Karpas-422 (cell line): ENCODE data around the gene SPINK2. TPM values are rescaled to one million over a fixed set of nuclear protein-coding genes. Genes with fewer than 3 reads are reported as not detected.

ENCODE experiments used
- DNase-seq: peaks from one replicate; pipeline ENCODE4 v3.0.0-alpha.2; 2015
- H2AFZ ChIP-seq: fragments of 200-600 bp; sonication (generic); 2 replicates; pipeline ENCODE4 v1.6.1; 2014; ENCODE audit warnings: antibody characterized with exemption, low read length, mixed read lengths
- H3K27ac ChIP-seq: fragments of 200-600 bp; sonication (generic); 2 replicates; pipeline ENCODE4 v1.5.1; 2014; ENCODE audit warnings: mild to moderate bottlenecking, low read length, moderate library complexity
- H3K27me3 ChIP-seq: fragments of 200-600 bp; sonication (generic); 2 replicates; pipeline ENCODE4 v1.6.1; 2014; ENCODE audit warnings: low read length, mixed read lengths
- H3K36me3 ChIP-seq: fragments of 200-600 bp; sonication (generic); 2 replicates; pipeline ENCODE4 v1.6.1; 2014; ENCODE audit warnings: low read length, mixed read lengths; ENCODE audit not compliant: insufficient read depth
- H3K4me1 ChIP-seq: fragments of 200-600 bp; sonication (generic); 2 replicates; pipeline ENCODE4 v1.6.1; 2014; ENCODE audit warnings: mild to moderate bottlenecking, low read length, mixed read lengths
- H3K4me2 ChIP-seq: fragments of 200-600 bp; sonication (generic); 2 replicates; pipeline ENCODE4 v1.6.1; 2014; ENCODE audit warnings: low read length, low read depth, mild to moderate bottlenecking; ENCODE audit not compliant: poor library complexity, severe bottlenecking
- H3K4me3 ChIP-seq: fragments of 200-600 bp; sonication (generic); 2 replicates; pipeline ENCODE4 v1.5.1; 2014; ENCODE audit warnings: mild to moderate bottlenecking, antibody characterized with exemption, low read length, mixed read lengths
- H3K79me2 ChIP-seq: fragments of 200-600 bp; sonication (generic); 2 replicates; pipeline ENCODE4 v1.6.1; 2014; ENCODE audit warnings: mild to moderate bottlenecking, low read length, mixed read lengths
- H3K9ac ChIP-seq: fragments of 200-600 bp; sonication (generic); 2 replicates; pipeline ENCODE4 v1.6.0; 2014; ENCODE audit warnings: low read length
- H3K9me2 ChIP-seq: fragments of 200-600 bp; sonication (generic), shearing (Covaris generic); replicated peaks from 2 replicates; pipeline ENCODE4 v1.6.0; 2014; ENCODE audit warnings: mild to moderate bottlenecking, low read length, moderate library complexity; ENCODE audit not compliant: insufficient read depth
- H3K9me3 ChIP-seq: fragments of 300-700, 200-600 bp; sonication (generic); 2 replicates; pipeline ENCODE4 v1.6.1; 2014; ENCODE audit warnings: low read length, mixed read lengths
- H4K20me1 ChIP-seq: fragments of 200-600 bp; sonication (generic); 2 replicates; pipeline ENCODE4 v1.6.1; 2014; ENCODE audit warnings: mild to moderate bottlenecking, antibody characterized with exemption, low read length, low read depth; ENCODE audit not compliant: insufficient read depth
- total RNA-seq: library from RNA; depleted of rRNA; stranded (reverse); fragments of >200 nt; shearing (Covaris generic); gene quantifications from 2 replicates; pipeline ENCODE4 v1.2.3, GENCODE V29; 2014; ENCODE audit warnings: low replicate concordance

SPINK2 gene
- total RNA-seq, 1 experiment from 2014 or later, result not detected

DNA sequence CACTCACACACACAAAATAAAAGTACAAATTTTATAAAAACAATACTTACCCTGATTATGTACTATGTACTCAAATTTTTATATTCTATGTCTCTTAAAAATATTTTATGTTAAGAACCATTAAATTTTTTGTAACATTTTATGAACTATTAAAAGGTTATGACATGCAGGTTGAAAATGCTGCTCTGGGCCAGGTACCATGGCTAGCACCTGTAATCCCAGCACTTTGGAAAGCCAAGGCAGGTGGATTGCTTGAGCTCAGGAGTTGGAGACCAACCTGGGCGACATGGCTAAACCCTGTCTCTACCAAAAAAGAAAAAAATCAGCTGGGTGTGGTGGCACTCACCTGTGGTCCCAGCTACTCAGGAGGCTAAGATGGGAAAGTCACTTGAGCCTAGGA is 29.4 kb upstream of the SPINK2 start:
- Histone ChIP-seq H3K27ac (no peak overlapping the region), H3K36me3 (no peaks in the 10 kb centered on the region), H4K20me1 (no peaks in the 10 kb centered on the region), H3K27me3 (no peaks in the 10 kb centered on the region), H3K4me2 (no peak overlapping the region), H3K9me2 (no peaks in the 10 kb centered on the region), H3K9me3 (no peaks in the 10 kb centered on the region), H3K4me1 (no peaks in the 10 kb centered on the region), H3K4me3 (no peak overlapping the region), H3K79me2 (no peaks in the 10 kb centered on the region), H2AFZ (no peak overlapping the region), H3K9ac (no peak overlapping the region)
- DNase-seq, result no peak

- Histone ChIP-seq H2AFZ (no peak overlapping the region), H3K27ac (no peak overlapping the region), H3K9ac (no peak overlapping the region), H3K36me3 (no peaks in the 10 kb centered on the region), H3K9me3 (no peaks in the 10 kb centered on the region), H4K20me1 (no peaks in the 10 kb centered on the region), H3K27me3 (no peaks in the 10 kb centered on the region), H3K4me1 (no peaks in the 10 kb centered on the region), H3K9me2 (no peaks in the 10 kb centered on the region), H3K4me2 (no peak overlapping the region), H3K4me3 (no peak overlapping the region), H3K79me2 (no peaks in the 10 kb centered on the region)
- DNase-seq, result no peak
Observed at GRCh38 chr4:56844802-56845580, 23.5 kb upstream of the SPINK2 start.

GRCh38 chr4:56843421-56843899 is 22.0 kb upstream of the SPINK2 start:
- Histone ChIP-seq H3K27ac (no peak overlapping the region), H3K79me2 (no peaks in the 10 kb centered on the region), H3K9me2 (no peaks in the 10 kb centered on the region), H3K4me3 (no peak overlapping the region), H3K9ac (no peak overlapping the region), H3K4me2 (no peak overlapping the region), H4K20me1 (no peaks in the 10 kb centered on the region), H3K27me3 (no peaks in the 10 kb centered on the region), H2AFZ (no peak overlapping the region), H3K36me3 (no peaks in the 10 kb centered on the region), H3K9me3 (no peaks in the 10 kb centered on the region), H3K4me1 (no peaks in the 10 kb centered on the region)
- DNase-seq, result no peak

- Histone ChIP-seq H3K27ac (no peak overlapping the region), H3K4me2 (no peak overlapping the region), H2AFZ (no peak overlapping the region), H3K27me3 (no peaks in the 10 kb centered on the region), H3K9ac (no peak overlapping the region), H3K9me2 (no peaks in the 10 kb centered on the region), H3K36me3 (no peaks in the 10 kb centered on the region), H3K79me2 (no peaks in the 10 kb centered on the region), H4K20me1 (no peaks in the 10 kb centered on the region), H3K9me3 (no peaks in the 10 kb centered on the region), H3K4me1 (no peaks in the 10 kb centered on the region), H3K4me3 (no peak overlapping the region)
- no peak for DNase-seq
Observed at GRCh38 chr4:56840559-56840958, 19.1 kb upstream of the SPINK2 start.

DNA sequence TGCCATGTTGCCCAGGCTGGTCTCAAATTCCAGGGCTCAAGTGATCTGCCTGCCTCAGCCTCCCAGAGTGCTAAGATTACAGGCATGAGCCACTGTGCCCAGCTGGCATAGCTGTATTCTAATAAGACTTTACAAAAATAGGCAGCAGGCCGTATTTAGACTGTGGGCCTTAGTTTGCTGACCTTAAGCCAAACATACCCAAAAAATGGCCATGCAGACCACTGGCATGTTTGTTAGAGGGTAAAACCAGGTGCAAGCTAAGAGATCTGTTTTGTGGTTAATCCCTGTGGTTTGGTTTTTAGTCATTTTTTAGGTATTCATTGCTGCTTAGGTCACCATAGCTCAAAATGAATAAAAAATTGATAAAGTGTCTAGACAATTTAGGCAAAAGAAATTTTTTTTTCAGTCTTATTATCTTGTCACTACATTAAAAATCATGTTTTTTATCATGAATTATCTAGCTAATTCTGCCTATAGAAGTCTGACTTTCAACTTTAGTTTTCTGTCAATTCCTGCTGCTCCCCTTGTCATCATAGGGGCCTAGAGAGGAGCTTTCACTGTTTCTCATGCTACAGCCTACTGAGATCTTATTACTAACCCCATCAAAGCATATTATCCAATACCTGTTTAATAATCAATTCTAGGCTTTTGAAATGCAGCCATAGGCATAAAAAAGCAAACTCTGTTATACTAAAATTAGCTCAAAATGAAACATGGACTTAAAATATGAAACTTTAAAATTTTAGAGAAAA is 7.5 kb upstream of the SPINK2 start:
- no peak overlapping the region for H2AFZ ChIP-seq
- no peak for DNase-seq
- H3K4me1 ChIP-seq, result no peaks in the 10 kb centered on the region
- no peaks in the 10 kb centered on the region for H3K79me2 ChIP-seq
- no peaks in the 10 kb centered on the region for H3K9me2 ChIP-seq
- H3K36me3 ChIP-seq, result no peaks in the 10 kb centered on the region
- H3K9ac ChIP-seq, result no peak overlapping the region
- H3K4me2 ChIP-seq, result no peak overlapping the region
- no peaks in the 10 kb centered on the region for H4K20me1 ChIP-seq
- no peak overlapping the region for H3K27ac ChIP-seq
- no peak overlapping the region for H3K4me3 ChIP-seq
- H3K9me3 ChIP-seq, result no peaks in the 10 kb centered on the region
- H3K27me3 ChIP-seq, result no peaks in the 10 kb centered on the region

DNA sequence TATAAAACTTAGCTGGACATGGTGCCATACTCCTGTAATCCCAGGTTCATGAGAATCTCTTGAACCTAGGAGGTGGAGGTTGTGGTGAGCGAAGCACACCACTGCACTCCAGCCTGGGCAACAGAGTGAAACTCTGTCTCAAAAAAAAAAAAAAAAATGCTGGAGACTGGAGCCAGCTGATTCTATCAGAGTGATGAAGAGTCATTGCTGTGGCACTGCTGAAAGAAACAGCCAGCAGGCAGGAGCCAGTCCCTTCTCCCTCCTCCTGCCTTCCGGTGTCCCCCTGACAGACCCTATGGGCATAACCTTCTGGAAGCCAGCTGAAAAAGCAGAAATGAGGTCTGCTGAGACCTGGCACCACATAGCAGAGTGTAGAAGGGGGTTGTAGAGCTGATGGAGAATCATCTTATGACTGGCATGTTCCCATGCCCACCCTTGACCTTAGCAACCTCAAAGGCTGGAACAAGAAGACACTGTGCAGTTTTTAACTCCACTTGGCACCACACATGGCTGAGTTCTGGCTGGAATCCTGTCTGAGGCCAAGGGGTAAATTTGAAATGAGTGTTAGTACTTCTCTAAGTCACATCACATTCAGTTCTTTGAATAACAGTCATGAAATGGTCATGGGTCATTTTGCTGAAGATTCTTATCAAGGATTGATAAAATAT is 2.6 kb upstream of the SPINK2 start:
- H3K27me3 ChIP-seq, result no peaks in the 10 kb centered on the region
- H3K27ac ChIP-seq, result no peak overlapping the region
- H3K4me2 ChIP-seq, result no peak overlapping the region
- H2AFZ ChIP-seq, result no peak overlapping the region
- H3K36me3 ChIP-seq, result no peaks in the 10 kb centered on the region
- H3K4me1 ChIP-seq, result peaks cover 3% of the 10 kb centered on the region; the same call in 1 of the 2 replicates
- no peak overlapping the region for H3K9ac ChIP-seq
- H3K4me3 ChIP-seq, result no peak overlapping the region
- H3K9me2 ChIP-seq, result no peaks in the 10 kb centered on the region
- no peaks in the 10 kb centered on the region for H3K79me2 ChIP-seq
- no peaks in the 10 kb centered on the region for H3K9me3 ChIP-seq
- no peak for DNase-seq
- H4K20me1 ChIP-seq, result no peaks in the 10 kb centered on the region

- H3K27ac ChIP-seq, result no peak overlapping the region
- DNase-seq, result no peak
- H2AFZ ChIP-seq, result no peak overlapping the region
- no peaks in the 10 kb centered on the region for H3K27me3 ChIP-seq
- H3K4me1 ChIP-seq, result peaks cover 3% of the 10 kb centered on the region; the same call in 1 of the 2 replicates
- H3K4me3 ChIP-seq, result no peak overlapping the region
- no peaks in the 10 kb centered on the region for H3K36me3 ChIP-seq
- no peak overlapping the region for H3K4me2 ChIP-seq
- no peak overlapping the region for H3K9ac ChIP-seq
- H3K9me3 ChIP-seq, result no peaks in the 10 kb centered on the region
- H3K79me2 ChIP-seq, result no peaks in the 10 kb centered on the region
- H3K9me2 ChIP-seq, result no peaks in the 10 kb centered on the region
- H4K20me1 ChIP-seq, result no peaks in the 10 kb centered on the region
Observed at GRCh38 chr4:56818797-56819196, 2.7 kb downstream of the SPINK2 start.
